ENCODE data around the gene SLC5A6. TPM values are rescaled to one million over a fixed set of nuclear protein-coding genes. Genes with fewer than 3 reads are reported as not detected.

Gene SLC5A6
- total RNA-seq, 1 experiment from 2014 or later: 111 TPM

GRCh38 chr2:27155069-27155520 is 57.0 kb downstream of the SLC5A6 start:
- no peaks in the 10 kb centered on the region for H3K9me3 Mint-ChIP-seq
- ChIA-PET POLR2A (interaction anchor here (1.1 kb wide), 1 partner anchor 20 kb away, joined by 3 read pairs; no protein-coding TSS in a partner anchor), CTCF (interaction anchor here (0.6 to 6.6 kb wide), 3 partner anchors 15 to 36 kb away, joined by 4 to 43 read pairs (median 6); no protein-coding TSS in a partner anchor)
- peaks cover 3% of the 10 kb centered on the region for H3K4me1 Mint-ChIP-seq
- H3K27ac Mint-ChIP-seq: no peak overlapping the region
- no peak for TF ChIP-seq JUN (CRISPR knock-in tag; IDR thresholded peaks at IDR 0.05)
- TF ChIP-seq NFATC4 (CRISPR knock-in tag; IDR thresholded peaks at IDR 0.05): no peak
- TF ChIP-seq NR1H2 (CRISPR knock-in tag; IDR thresholded peaks at IDR 0.05): no peak
- no peak for TF ChIP-seq E2F4 (CRISPR knock-in tag; IDR thresholded peaks at IDR 0.05; ENCODE audit: borderline replicate concordance, low read depth)
- TF ChIP-seq ZNF263 (CRISPR knock-in tag; IDR thresholded peaks at IDR 0.05; ENCODE audit: low read depth): no peak
- ATAC-seq (no peak), DNase-seq (ENCODE audit: low spot score) (no peak)
- H3K36me3 Mint-ChIP-seq: no peaks in the 10 kb centered on the region
- H3K27me3 Mint-ChIP-seq (ENCODE audit: low read depth): no peaks in the 10 kb centered on the region
- H3K4me3 Mint-ChIP-seq: no peak overlapping the region

- no peak overlapping the region for H3K4me3 Mint-ChIP-seq
- H3K27me3 Mint-ChIP-seq (ENCODE audit: low read depth): no peaks in the 10 kb centered on the region
- ChIA-PET POLR2A (interaction anchor here (1.1 kb wide), 1 partner anchor 21 kb away, joined by 3 read pairs; no protein-coding TSS in a partner anchor), CTCF (interaction anchor here (0.6 to 6.6 kb wide), 3 partner anchors 15 to 88 kb away, joined by 5 to 43 read pairs (median 6); no protein-coding TSS in a partner anchor)
- H3K27ac Mint-ChIP-seq: no peak overlapping the region
- peaks cover 3% of the 10 kb centered on the region for H3K4me1 Mint-ChIP-seq
- H3K9me3 Mint-ChIP-seq: no peaks in the 10 kb centered on the region
- no peaks in the 10 kb centered on the region for H3K36me3 Mint-ChIP-seq
- DNase-seq (ENCODE audit: low spot score) (no peak), ATAC-seq (no peak)
- no peak for TF ChIP-seq ZNF219 (CRISPR knock-in tag; IDR thresholded peaks at IDR 0.05; ENCODE audit: borderline replicate concordance)
- no peak for TF ChIP-seq ERG (CRISPR knock-in tag; IDR thresholded peaks at IDR 0.05)
- TF ChIP-seq NFYB (CRISPR knock-in tag; conservative IDR thresholded peaks at IDR 0.05; ENCODE audit: low read depth): no peak
- no peak for TF ChIP-seq CBFB (CRISPR knock-in tag; IDR thresholded peaks at IDR 0.05; ENCODE audit: low read depth)
- TF ChIP-seq MYBL2 (CRISPR knock-in tag; IDR thresholded peaks at IDR 0.05): no peak
- no peak for TF ChIP-seq NR2C2 (CRISPR knock-in tag; IDR thresholded peaks at IDR 0.05)
- TF ChIP-seq FOXJ3 (CRISPR knock-in tag; IDR thresholded peaks at IDR 0.05; ENCODE audit: borderline replicate concordance): no peak
- TF ChIP-seq IRF1 (CRISPR knock-in tag; IDR thresholded peaks at IDR 0.05): no peak
- TF ChIP-seq FOXK1 (CRISPR knock-in tag; IDR thresholded peaks at IDR 0.05): no peak
- TF ChIP-seq ZNF671 (CRISPR knock-in tag; IDR thresholded peaks at IDR 0.05): no peak
- no peak for TF ChIP-seq ZNF532 (CRISPR knock-in tag; IDR thresholded peaks at IDR 0.05; ENCODE audit: borderline replicate concordance)
- TF ChIP-seq ATF3 (CRISPR knock-in tag; conservative IDR thresholded peaks at IDR 0.05): no peak
- TF ChIP-seq JAZF1 (CRISPR knock-in tag; IDR thresholded peaks at IDR 0.05): no peak
- TF ChIP-seq CREM (CRISPR knock-in tag; IDR thresholded peaks at IDR 0.05): no peak
- no peak for TF ChIP-seq E2F4 (CRISPR knock-in tag; IDR thresholded peaks at IDR 0.05; ENCODE audit: borderline replicate concordance, low read depth)
- TF ChIP-seq ZNF232 (CRISPR knock-in tag; IDR thresholded peaks at IDR 0.05): no peak
- TF ChIP-seq STAT6 (CRISPR knock-in tag; conservative IDR thresholded peaks at IDR 0.05; ENCODE audit: low read depth): no peak
Measured at GRCh38 chr2:27154488-27154887, 57.6 kb downstream of the SLC5A6 start.

Measured in WTC11 (cell line).